ENCODE results near the gene ALKBH8.

Gene ALKBH8

DNA sequence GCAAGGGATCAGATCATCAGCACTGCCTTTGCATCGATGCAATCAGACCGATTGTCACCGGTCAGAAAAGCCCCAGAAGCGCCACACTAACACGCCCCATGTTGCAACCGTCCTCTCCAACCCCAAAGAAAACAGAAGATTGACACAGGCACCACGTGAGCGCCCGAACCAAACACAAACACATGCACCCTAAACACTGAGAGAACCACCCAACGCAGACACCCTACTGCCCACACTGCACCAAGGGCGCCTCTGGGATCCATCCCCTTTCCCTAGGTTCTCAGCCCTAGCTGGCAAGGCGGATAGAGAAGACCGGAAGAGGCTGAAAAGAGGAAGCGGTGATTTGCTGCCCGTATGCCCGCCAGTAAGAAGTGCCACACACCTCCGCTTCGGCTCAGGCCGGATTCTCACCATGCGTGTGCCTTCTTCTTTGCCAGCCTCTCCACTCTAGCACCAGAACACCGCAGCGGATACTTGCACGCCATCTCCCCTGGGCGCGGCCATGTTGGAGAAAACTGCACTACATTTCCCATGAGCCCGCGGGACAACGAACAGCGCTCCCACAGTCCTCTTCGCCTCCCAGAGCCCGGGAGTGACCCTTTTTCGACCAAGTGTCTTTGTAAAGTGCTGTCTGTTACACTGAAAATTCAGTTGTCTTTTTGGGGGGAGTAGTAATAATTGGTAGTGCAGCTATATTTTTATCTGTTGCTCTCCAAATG, at the start of gene ALKBH8 (continued):
- TF ChIP-seq, protein P1, sequence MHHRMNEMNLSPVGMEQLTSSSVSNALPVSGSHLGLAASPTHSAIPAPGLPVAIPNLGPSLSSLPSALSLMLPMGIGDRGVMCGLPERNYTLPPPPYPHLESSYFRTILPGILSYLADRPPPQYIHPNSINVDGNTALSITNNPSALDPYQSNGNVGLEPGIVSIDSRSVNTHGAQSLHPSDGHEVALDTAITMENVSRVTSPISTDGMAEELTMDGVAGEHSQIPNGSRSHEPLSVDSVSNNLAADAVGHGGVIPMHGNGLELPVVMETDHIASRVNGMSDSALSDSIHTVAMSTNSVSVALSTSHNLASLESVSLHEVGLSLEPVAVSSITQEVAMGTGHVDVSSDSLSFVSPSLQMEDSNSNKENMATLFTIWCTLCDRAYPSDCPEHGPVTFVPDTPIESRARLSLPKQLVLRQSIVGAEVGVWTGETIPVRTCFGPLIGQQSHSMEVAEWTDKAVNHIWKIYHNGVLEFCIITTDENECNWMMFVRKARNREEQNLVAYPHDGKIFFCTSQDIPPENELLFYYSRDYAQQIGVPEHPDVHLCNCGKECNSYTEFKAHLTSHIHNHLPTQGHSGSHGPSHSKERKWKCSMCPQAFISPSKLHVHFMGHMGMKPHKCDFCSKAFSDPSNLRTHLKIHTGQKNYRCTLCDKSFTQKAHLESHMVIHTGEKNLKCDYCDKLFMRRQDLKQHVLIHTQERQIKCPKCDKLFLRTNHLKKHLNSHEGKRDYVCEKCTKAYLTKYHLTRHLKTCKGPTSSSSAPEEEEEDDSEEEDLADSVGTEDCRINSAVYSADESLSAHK (tag by site-specific recombination; IDR thresholded peaks at IDR 0.05) = no peak
- TF ChIP-seq ZNF114 (tag by site-specific recombination; IDR thresholded peaks at IDR 0.05) = no peak
- TF ChIP-seq ZNF239 (tag by site-specific recombination; IDR thresholded peaks at IDR 0.05) = no peak
- TF ChIP-seq, protein P2, sequence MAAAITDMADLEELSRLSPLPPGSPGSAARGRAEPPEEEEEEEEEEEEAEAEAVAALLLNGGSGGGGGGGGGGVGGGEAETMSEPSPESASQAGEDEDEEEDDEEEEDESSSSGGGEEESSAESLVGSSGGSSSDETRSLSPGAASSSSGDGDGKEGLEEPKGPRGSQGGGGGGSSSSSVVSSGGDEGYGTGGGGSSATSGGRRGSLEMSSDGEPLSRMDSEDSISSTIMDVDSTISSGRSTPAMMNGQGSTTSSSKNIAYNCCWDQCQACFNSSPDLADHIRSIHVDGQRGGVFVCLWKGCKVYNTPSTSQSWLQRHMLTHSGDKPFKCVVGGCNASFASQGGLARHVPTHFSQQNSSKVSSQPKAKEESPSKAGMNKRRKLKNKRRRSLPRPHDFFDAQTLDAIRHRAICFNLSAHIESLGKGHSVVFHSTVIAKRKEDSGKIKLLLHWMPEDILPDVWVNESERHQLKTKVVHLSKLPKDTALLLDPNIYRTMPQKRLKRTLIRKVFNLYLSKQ (tag by site-specific recombination; IDR thresholded peaks at IDR 0.05; ENCODE audit: borderline replicate concordance) = no peak
- 0 out of 2 replicates have a peak, but pooled peaks have one; percentile 14 for TF ChIP-seq SP7 (tag by site-specific recombination; IDR thresholded peaks at IDR 0.05)
- TF ChIP-seq ZNF623 (tag by site-specific recombination; IDR thresholded peaks at IDR 0.05) = no peak
- no peak for TF ChIP-seq ZNF544 (tag by site-specific recombination; IDR thresholded peaks at IDR 0.05)
- peak; percentile 71; the same call in 1 of the 2 replicates for TF ChIP-seq ZNF2 (tag by site-specific recombination; IDR thresholded peaks at IDR 0.05)
- no peak for TF ChIP-seq ZBTB7A (tag by site-specific recombination; IDR thresholded peaks at IDR 0.05; ENCODE audit: low read depth)
- TF ChIP-seq ZNF76 (tag by site-specific recombination; IDR thresholded peaks at IDR 0.05; ENCODE audit: borderline replicate concordance, low read depth) = peak; percentile 98
- TF ChIP-seq ZNF23 (tag by site-specific recombination; IDR thresholded peaks at IDR 0.05; ENCODE audit: borderline replicate concordance) = no peak
- TF ChIP-seq ZNF10 (tag by site-specific recombination; IDR thresholded peaks at IDR 0.05) = no peak
- no peak for TF ChIP-seq ZNF610 (tag by site-specific recombination; IDR thresholded peaks at IDR 0.05; ENCODE audit: borderline replicate concordance)
- TF ChIP-seq ZNF292 (tag by site-specific recombination; IDR thresholded peaks at IDR 0.05; ENCODE audit: borderline replicate concordance, low read depth) = no peak
- no peak for TF ChIP-seq ZNF324 (tag by site-specific recombination; IDR thresholded peaks at IDR 0.05)
- TF ChIP-seq YY2 (tag by site-specific recombination; IDR thresholded peaks at IDR 0.05) = peak; percentile 83
- TF ChIP-seq ZNF202 (tag by site-specific recombination; IDR thresholded peaks at IDR 0.05; ENCODE audit: borderline replicate concordance) = no peak
- no peak for TF ChIP-seq HOXD13 (CRISPR knock-in tag; IDR thresholded peaks at IDR 0.05; ENCODE audit: borderline replicate concordance)
- TF ChIP-seq ZNF785 (tag by site-specific recombination; IDR thresholded peaks at IDR 0.05) = no peak
- no peak for TF ChIP-seq ZNF416 (tag by site-specific recombination; IDR thresholded peaks at IDR 0.05)
- TF ChIP-seq ZBTB20 (tag by site-specific recombination; IDR thresholded peaks at IDR 0.05) = peak; percentile 96
- no peak for TF ChIP-seq TRIM28 (IDR thresholded peaks at IDR 0.05; ENCODE audit: borderline replicate concordance, low read length)
- TF ChIP-seq ZNF560 (tag by site-specific recombination; IDR thresholded peaks at IDR 0.05; ENCODE audit: borderline replicate concordance) = no peak
- no peak for TF ChIP-seq HOXA7 (CRISPR knock-in tag; IDR thresholded peaks at IDR 0.05; ENCODE audit: borderline replicate concordance)
- TF ChIP-seq, protein P3, sequence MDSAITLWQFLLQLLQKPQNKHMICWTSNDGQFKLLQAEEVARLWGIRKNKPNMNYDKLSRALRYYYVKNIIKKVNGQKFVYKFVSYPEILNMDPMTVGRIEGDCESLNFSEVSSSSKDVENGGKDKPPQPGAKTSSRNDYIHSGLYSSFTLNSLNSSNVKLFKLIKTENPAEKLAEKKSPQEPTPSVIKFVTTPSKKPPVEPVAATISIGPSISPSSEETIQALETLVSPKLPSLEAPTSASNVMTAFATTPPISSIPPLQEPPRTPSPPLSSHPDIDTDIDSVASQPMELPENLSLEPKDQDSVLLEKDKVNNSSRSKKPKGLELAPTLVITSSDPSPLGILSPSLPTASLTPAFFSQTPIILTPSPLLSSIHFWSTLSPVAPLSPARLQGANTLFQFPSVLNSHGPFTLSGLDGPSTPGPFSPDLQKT (IDR thresholded peaks at IDR 0.05; ENCODE audit: borderline replicate concordance, low read depth, low read length) = no peak
- TF ChIP-seq ZNF596 (tag by site-specific recombination; IDR thresholded peaks at IDR 0.05) = no peak
- no peak for TF ChIP-seq SETDB1 (IDR thresholded peaks at IDR 0.05; ENCODE audit: insufficient read length, low read length)
- no peak; the same call in 1 of the 2 replicates for TF ChIP-seq ZNF366 (tag by site-specific recombination; conservative IDR thresholded peaks at IDR 0.05)
- no peak for TF ChIP-seq ZNF529 (tag by site-specific recombination; IDR thresholded peaks at IDR 0.05; ENCODE audit: insufficient replicate concordance)
- TF ChIP-seq MEIS1 (CRISPR knock-in tag; IDR thresholded peaks at IDR 0.05; ENCODE audit: borderline replicate concordance) = no peak
- no peak for TF ChIP-seq IKZF3 (tag by site-specific recombination; IDR thresholded peaks at IDR 0.05)
- no peak for TF ChIP-seq ZNF280D (tag by site-specific recombination; IDR thresholded peaks at IDR 0.05)

Data from HEK293 (cell line).